WI38 (cell line): ENCODE results near the gene ALG14.

Source experiments
- H3K4me3 ChIP-seq: 2 replicates; pipeline ENCODE4 v1.5.1; 2011; ENCODE audit warnings: low read depth, mild to moderate bottlenecking, control low read depth, low read length
- CTCF ChIP-seq: IDR thresholded peaks from 2 replicates; pipeline ENCODE4 v1.5.1; 2012; ENCODE audit warnings: low read depth, mild to moderate bottlenecking, control low read depth, low read length

ALG14 gene

GRCh38 chr1:95072532-95073419 is at the start of gene ALG14:
TSS of gene ALG14 (minus strand) at chr1:95072951. CDS start at chr1:95072898, 53 bp downstream.
- no peak for TF ChIP-seq CTCF
- peak within 1 kb of the TSS; percentile 80 for H3K4me3 ChIP-seq

- H3K4me3 ChIP-seq: no peak overlapping the region
- TF ChIP-seq CTCF: no peak
Measured at GRCh38 chr1:95122151-95122697, 49.5 kb upstream of the ALG14 start.

GRCh38 chr1:95119273-95119672 is 46.5 kb upstream of the ALG14 start:
- no peak overlapping the region for H3K4me3 ChIP-seq
- TF ChIP-seq CTCF: no peak

- no peak for TF ChIP-seq CTCF
- no peak overlapping the region for H3K4me3 ChIP-seq
Measured at GRCh38 chr1:95118710-95119109, 46.0 kb upstream of the ALG14 start.

- TF ChIP-seq CTCF: no peak
- peak overlapping the region; percentile 72 for H3K4me3 ChIP-seq
Measured at GRCh38 chr1:95118067-95118499, 45.3 kb upstream of the ALG14 start.

GRCh38 chr1:95117207-95118066 is 44.7 kb upstream of the ALG14 start, which contains the start of gene TLCD4:
TSS of gene TLCD4 (plus strand) at chr1:95117355. CDS start at chr1:95143902, 26,547 bp downstream.
- peak within 1 kb of the TSS; percentile 72 for H3K4me3 ChIP-seq
- TF ChIP-seq CTCF: no peak
